Eye (tissue), 1 donor: ENCODE results near the gene CCDC78.
A peak's percentile ranks its signal among the peaks of the same experiment; 100 is the strongest.

Experiments
- DNase-seq: peaks from one replicate; pipeline ENCODE4 v3.0.0-alpha.2; 2015

CCDC78 gene

DNA sequence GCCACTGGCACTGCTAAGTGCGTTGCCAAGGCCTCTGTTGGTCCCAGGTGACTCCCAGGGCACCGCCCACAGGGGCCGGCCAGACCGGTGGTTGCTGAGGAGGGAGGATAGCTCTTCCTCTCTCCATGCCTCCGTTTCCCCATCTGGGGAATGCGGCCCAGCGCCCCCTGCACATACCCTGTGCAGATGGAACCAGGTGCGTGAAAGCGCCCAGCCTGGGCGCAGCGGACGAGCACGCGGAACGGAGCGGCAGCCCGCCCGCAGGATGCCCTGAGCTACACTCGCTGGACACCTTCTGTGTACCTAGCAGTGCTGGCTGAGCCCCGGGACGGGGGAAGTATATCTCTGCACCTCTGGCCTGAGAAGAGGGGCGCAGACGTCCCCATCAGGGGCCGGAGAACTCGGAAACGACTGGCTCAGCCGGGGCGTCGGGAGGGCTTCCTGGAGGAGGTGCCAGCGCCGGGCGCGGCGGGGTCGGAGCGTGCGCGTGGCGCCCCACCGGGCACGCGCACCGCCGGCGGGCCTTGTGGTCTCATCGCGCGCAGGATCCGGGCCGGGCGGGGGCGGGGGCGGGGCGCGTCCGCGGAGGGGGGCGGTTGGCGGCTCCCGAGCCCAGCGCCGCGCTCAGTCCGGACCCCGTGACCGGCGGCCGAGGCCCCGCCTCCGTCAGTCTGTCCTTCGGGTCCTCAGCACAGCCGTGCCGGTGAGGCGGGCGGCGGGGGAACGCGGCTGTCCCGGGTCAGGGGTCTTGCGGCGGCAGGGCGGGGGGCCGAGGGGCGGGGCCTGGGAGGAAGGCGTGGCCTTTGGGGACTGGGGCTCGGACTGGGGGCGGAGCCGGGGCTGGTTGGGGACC, at the start of gene CCDC78, which contains the start of gene HAGHL:
TSS of gene CCDC78 (minus strand) at position 6 of the 853 bp plus-strand sequence. CDS start 76 bp downstream, outside the sequence.
TSS of gene HAGHL (plus strand) at position 669 of the 853 bp plus-strand sequence. CDS start 404 bp downstream, outside the sequence.
- peak; percentile 67 for DNase-seq

DNA sequence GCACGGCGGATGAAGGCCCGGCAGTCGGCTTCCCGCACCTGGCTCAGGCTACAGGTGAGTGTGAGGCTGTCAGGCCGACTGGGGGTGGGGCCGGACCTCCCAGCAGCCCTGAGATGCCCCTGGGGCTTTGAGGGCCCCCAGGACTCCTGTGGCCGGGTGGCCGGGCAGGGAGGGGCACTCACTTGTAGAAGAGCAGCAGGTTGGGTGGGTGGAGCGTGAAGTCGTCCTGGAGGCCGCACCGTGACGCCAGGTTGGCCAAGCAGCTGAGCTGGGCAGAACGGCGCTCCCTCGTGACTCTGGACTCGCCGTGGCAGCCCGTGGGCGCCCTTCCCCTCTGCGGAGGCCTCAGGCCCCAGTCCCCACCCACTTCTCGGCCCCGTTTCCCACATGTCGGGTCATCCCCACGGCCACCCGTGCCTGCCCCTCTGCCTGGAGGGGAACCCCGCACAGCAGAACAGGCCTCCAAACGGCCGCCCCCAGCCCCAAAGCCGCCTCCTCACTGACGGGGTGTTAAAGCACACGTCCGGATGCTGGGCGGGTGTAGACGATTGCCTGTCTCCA, 49.1 kb upstream of the CCDC78 start:
- no peak for DNase-seq

DNA sequence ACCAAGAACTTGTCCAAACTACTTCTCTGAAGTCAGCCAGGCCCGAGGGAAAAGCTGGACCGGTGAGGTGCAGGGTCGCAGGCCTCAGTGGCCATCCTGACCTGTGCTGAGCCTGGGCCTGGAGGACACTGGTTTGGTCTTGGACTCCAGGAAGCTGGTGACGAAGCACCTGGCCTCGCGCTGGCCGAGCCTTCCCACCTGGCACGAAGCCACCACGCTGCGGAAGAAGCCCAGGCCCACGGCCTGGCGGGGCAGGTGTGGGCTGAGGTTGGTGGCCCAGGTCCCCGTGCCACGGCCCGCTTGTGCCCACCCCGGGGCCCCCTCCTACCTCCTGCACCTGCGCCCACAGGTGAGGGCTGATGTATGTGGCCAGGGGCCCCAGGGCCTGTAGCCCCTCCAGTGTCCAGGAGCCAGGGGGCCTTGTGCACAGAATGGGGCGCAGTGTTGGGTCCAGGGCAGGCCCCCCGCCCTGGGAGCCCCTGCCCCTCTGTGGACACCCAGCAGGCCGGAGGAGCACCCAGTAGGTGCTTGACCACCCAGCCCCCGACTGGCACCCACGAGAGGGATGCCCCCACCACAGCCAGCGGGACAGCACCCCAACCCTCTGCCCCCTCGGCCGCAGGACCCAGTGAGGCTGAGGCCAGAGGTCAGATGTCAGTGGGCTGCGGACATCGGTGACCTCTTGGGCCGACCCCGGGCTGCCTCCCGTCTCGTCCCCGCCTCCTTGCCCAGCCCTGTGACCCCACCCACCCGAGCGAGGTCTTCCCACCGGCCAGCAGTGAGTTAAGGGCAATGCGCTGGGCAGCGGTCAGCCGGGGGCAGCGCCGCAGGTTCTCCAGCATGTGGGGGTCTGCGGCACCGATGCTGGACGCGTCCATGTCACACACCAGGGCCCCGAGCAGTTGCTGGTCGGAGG, 48.1 kb upstream of the CCDC78 start:
- DNase-seq, result no peak

DNA sequence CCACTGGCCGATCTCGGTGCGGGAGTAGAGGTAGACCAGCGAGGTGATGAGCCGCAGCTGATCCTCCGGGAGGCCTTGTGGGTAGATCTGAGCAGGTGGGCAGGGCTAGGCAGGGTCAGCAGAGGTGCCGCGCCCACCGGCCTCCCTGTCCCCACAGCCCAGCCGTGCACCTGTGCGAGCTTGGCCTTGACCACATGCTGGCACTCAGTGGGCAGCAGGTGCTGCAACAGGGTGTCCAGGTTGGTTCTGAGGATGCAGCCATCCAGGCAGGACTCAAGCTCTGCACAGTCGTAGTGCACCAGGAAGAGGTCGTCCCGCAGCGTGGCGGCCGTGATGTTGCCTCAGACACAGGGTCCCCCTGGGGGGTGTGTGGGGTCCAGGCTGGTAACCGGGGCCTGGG, 46.7 kb upstream of the CCDC78 start:
- DNase-seq, result no peak

DNA sequence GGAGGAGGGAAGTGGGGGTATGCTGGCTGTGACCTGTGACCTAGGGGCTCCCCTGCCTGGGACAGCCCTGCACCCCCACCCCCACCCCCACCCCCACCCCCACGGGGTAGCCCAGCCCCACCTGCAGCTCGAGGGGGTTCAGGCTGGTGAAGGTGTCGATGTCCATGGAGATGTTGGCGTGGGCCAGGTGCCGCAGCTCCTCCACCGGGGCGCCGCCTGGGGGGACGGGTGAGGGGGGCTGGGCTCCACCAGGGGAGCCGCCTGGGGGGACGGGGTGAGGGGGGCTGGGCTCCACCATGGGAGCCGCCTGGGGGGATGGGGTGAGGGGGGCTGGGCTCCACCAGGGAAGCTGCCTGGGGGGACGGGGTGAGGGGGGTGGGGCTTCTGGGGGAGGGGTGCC, 44.2 kb upstream of the CCDC78 start:
- no peak for DNase-seq

DNA sequence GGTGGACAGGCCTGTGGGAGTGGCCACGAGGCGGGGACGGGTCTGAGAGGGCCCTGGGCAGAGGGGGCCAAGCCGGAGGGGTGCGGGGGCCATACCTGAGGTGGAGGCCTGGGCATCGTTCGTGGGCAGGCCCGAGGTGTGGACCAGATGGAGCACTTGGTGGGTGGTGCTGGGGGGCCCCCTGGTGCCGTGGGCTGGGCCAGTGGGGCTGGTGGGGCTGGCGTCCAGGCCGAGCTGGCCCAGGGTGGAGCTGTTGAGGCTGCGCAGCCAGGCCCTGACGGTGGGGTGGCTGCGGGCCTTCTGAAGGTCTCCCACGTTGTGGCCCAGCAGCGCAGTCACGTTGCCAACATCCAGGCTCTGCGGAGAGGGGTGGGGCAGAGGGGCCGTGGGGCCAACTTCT, 43.7 kb upstream of the CCDC78 start:
- DNase-seq, result no peak

DNA sequence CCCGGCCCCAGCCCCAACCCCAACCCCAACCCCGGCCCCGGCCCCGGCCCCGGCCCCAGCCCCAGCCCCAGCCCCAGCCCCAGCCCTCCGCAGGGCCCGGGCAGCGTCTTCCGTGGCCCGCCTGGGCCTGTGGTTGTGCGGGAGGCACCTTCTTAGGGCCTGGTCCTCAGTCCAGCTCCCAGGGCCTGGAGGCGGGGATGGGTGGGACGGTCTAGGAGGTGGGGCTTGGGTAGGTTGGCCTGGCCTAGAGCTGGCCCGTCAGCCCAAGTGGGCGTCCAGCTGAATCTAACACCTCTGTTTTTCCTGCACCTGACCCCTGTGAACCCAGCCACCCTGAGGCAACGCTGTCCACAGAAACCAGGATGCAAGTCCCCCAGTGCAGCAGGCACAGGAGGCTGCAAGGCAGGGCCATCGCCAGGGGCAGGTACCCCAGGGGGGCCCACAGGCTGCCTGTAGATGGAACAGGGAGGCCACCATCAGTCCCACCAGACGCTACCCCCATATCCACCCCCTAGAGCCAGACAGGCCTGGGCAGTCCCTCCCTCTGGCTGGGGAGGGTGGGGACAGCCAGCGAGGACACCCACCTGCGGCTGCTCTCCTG, 43.0 kb upstream of the CCDC78 start:
- no peak for DNase-seq

DNA sequence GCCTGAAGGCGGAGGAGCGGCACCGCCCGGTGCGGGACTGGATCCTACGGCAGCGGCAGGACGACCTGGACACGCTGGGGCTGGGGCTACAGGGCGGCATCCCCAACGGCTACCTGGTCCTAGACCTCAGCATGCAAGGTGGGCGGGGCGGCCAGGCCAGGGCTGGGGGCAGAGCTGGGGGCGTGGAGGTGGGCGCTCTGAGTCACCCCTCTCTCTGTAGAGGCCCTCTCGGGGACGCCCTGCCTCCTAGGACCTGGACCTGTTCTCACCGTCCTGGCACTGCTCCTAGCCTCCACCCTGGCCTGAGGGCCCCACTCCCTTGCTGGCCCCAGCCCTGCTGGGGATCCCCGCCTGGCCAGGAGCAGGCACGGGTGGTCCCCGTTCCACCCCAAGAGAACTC, 42.2 kb upstream of the CCDC78 start:
- no peak for DNase-seq

DNA sequence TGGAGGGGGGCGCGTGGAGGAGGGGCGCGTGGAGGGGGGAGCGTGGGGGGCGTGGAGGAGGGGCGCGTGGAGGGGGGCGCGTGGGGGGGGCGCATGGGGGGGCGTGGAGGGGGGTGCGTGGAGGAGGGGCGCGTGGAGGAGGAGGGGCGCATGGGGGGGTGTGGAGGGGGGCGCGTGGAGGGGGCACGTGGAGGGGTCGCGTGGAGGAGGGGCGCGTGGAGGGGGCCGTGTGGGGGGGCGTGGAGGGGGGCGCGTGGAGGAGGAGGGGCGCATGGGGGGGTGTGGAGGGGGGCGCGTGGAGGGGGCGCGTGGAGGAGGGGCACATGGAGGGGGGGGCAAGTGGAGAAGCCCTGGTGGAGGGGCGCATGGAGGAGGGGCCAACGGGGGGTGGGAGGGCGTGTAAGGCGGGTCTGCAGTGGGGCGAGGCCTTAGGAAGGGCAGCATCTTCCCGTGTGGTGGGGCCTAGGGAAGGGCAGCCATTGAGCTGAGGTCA, 41.5 kb upstream of the CCDC78 start:
- DNase-seq, result no peak

DNA sequence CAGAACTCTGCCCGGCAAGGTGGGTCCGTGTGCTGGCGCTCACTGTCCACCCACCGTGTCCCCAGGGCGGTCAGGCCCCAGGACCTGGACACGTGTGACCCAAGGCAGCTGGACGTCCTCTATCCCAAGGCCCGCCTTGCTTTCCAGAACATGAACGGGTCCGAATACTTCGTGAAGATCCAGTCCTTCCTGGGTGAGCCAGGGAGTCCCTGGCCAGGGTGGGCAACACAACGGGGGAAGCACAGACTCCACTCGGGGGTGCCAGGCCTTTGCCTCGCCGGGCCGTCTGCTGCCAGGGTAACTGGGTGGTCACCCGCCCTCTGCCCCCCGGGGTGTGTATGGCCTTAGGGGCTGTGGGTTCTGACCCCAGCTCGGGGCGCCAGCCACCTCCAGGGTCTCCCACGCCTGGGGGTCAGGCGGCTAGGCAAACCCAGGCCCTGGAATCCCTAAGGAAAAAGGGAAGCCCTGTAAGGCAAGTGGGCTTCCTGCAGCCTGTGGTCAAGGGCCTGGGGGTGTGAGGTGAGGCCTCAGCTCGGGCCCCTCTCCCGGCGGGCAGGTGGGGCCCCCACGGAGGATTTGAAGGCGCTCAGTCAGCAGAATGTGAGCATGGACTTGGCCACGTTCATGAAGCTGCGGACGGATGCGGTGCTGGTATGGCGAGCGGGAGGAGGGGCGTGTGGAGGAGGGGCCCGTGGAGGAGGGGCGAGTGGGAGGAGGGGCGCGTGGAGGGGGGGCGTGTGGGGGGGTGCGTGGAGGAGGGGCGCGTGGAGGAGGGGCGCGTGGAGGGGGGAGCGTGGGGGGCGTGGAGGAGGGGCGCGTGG, 40.8 kb upstream of the CCDC78 start:
- DNase-seq, result no peak

DNA sequence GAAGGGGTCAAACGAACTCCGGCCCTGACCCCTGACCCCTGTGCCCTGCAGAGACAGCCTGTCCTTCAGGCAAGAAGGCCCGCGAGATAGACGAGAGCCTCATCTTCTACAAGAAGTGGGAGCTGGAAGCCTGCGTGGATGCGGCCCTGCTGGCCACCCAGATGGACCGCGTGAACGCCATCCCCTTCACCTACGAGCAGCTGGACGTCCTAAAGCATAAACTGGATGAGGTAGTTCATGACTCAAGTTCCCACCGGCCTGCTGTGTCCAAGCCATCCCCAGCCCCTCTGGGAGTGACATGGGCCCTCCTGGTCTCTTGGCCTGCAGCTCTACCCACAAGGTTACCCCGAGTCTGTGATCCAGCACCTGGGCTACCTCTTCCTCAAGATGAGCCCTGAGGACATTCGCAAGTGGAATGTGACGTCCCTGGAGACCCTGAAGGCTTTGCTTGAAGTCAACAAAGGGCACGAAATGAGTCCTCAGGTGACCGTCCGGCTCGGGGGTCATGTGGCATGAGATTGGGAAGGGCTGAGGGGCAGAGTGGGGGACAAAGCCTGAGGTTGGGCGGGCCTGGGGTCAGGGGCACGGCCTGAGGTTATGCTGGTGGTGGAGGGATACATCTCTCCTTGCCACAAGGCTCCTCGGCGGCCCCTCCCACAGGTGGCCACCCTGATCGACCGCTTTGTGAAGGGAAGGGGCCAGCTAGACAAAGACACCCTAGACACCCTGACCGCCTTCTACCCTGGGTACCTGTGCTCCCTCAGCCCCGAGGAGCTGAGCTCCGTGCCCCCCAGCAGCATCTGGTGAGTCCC, 40.0 kb upstream of the CCDC78 start:
- no peak for DNase-seq

DNA sequence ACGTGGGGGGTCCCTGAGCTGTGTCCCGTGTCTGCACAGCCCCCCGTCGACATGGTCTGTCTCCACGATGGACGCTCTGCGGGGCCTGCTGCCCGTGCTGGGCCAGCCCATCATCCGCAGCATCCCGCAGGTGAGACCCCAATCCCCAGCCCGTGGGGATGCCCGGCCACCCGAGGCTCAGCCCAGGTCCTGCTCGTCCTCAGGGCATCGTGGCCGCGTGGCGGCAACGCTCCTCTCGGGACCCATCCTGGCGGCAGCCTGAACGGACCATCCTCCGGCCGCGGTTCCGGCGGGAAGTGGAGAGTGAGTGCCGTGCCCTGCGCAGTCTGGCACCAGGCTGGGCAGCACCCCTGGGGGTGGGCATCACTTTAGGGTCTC, 39.2 kb upstream of the CCDC78 start:
- DNase-seq, result no peak

DNA sequence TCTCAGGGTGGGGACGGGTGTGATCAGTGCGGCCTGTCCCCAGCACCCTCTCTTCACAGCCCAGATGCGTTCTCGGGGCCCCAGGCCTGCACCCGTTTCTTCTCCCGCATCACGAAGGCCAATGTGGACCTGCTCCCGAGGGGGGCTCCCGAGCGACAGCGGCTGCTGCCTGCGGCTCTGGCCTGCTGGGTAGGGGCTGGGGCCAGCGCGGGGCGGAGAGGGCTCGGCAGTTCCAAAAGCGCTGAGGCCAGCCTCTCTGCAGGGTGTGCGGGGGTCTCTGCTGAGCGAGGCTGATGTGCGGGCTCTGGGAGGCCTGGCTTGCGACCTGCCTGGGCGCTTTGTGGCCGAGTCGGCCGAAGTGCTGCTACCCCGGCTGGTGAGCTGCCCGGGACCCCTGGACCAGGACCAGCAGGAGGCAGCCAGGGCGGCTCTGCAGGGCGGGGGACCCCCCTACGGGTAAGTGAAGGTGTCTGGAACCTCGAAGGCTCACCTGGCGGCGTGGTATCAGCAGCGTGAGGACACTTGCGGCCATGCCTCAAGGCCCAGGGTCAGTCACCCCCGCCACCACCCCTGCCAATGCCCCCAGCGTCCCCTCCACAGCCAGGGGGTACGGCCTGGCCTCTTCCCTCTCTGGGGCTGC, 38.7 kb upstream of the CCDC78 start:
- no peak for DNase-seq

DNA sequence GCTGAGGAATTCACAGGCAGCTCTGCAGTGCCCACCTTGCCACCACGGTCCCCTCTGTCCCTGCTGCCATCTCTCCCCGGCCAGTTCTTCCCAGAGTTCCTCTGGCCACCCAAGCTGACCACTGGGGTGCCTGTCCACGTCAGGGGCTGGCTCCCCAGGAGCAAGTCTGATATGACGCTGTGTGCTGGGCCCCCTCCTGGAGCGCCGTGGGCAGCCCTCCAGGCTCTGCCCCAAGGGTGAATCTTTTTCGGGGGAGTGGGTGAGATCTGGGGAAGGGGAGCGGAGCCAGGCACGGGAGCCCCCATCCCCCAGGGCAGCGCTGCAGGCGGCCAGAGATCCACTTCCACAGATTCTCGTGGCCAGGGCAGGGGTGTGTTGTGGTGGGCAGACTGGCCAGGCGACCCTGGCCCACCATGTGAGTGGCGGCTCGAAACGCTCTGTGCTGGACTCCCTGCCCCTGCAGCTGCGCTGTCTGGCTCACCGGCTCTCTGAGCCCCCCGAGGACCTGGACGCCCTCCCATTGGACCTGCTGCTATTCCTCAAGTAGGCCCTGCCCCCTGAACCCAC, 38.0 kb upstream of the CCDC78 start:
- no peak for DNase-seq

DNA sequence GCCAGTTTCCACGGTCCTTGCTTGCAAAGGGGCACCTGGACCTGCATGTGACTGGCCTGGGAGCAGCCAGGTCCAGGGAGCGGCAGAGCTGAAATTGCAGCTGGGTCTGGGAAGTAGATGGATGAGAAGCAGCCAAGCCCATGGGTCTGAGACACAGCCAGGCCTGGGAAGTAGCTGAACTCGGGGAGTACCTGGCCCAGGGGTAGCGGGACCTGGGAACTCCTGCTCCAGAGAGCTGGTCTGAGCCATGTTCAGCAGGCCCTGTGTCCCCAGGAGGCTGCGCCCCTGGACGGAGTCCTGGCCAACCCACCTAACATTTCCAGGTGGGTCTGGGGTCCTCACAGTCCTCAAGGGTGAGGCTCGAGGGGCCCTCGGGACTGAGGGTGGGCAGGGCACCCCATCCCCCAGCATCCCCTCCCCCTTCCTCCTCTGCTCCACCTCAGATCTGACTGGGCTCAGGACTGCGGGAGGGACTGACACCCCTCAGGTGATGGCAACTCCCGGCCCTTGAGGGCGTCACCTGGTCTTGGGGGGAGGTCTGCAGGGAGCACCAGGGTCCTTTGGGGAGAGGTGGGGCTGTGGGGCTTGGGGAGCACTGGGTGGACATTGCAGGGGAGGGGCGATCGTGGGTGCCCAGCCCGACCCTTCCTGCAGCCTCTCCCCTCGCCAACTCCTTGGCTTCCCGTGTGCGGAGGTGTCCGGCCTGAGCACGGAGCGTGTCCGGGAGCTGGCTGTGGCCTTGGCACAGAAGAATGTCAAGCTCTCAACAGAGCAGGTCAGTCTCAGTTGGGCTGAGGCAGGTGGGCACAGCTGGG, 37.3 kb upstream of the CCDC78 start:
- DNase-seq, result no peak

DNA sequence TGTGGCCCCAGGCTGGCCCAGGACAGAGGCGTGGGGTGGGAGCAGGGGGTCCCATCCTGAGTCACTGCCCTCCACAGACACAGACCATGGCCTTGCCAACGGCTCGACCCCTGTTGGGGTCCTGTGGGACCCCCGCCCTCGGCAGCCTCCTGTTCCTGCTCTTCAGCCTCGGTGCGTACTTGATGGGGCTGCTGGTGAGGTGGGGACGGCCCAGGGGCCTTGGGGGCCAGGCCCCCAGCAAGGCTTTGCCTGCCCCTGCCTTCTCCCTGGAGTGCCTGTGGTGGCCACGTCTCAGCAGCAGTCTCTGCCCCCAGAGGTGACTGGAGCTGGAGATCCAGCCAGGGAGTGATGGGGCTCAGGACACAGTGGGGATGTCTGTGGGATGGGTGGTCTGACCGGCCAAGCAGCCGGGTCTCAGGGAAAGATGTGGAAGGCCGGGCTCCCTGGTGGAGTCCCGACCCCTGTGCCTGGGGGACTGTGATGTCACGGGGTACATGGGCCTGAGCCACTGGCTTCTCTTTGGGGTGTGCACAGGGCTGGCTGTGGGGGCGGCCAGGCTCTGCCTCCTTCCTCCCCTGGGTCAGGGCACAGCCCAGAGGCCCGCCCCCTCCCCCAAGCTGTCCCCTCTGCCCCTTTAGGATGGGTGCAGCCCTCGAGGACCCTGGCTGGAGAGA, 36.5 kb upstream of the CCDC78 start:
- DNase-seq, result no peak

DNA sequence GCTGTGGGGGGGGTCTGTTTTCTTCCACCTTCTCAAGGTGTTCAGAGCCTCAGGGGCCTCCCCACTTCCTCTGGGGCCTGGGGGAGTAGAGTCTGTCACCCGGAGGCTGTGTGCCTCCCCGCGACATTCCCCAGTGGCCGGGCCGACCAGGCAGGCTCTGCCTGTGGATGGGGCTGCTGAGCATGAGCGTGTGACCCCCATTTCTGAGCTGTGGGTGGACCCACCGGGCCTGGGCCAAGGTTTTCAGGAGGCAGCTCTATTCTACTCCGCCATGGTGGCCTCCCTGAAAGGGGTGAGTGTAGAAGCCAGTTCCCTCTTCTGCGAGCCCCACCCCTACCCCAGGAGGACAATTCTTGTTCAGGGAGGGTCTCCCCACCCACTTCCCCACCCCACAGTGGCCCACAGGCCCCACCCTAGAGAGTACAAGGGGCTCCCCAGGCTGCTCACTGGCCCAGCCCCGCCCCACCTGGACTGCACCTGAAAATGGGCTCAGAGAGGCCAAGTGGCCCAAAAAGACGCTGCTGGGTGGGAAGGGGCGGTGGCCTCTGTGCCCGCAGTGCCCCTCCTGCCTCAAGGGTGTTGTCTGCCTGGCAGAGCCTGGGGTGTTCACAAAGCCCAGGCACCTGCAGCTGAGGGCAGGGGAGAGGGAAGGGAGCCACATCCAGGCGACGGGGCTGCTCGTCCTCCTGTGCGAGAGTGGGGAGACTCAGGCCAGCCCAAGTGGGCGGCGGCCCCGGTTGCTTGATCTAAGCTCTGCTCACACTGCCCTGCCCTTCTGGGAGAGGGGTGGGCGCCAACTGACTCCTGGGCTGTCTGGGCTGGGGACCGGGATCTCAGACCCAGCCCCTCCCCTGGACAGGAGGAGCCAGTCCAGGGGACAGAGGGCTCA, 35.6 kb upstream of the CCDC78 start:
- no peak for DNase-seq
